Fibroblast of lung (primary cell): ENCODE measurements around the gene RBFOX1.

ENCODE experiments used
- EZH2 ChIP-seq: IDR thresholded peaks from 2 replicates; pipeline ENCODE4 v1.5.1; 2012; ENCODE audit warnings: low read length, control low read depth, mild to moderate bottlenecking; ENCODE audit errors: missing control alignments
- TF ChIP-seq, protein P1 (sequence below), 2 donors: IDR thresholded peaks in 1 of 2; conservative IDR thresholded peaks in 1 of 2; 1 replicate in 1 of 2; 2 replicates in 1 of 2; pipeline ENCODE4 v1.5.1; 2011 to 2012; ENCODE audit warnings: low read length in 2 of 2, control low read depth in 1 of 2, inconsistent platforms in 1 of 2, low read depth in 1 of 2, mild to moderate bottlenecking in 1 of 2

- TF ChIP-seq, protein P1, sequence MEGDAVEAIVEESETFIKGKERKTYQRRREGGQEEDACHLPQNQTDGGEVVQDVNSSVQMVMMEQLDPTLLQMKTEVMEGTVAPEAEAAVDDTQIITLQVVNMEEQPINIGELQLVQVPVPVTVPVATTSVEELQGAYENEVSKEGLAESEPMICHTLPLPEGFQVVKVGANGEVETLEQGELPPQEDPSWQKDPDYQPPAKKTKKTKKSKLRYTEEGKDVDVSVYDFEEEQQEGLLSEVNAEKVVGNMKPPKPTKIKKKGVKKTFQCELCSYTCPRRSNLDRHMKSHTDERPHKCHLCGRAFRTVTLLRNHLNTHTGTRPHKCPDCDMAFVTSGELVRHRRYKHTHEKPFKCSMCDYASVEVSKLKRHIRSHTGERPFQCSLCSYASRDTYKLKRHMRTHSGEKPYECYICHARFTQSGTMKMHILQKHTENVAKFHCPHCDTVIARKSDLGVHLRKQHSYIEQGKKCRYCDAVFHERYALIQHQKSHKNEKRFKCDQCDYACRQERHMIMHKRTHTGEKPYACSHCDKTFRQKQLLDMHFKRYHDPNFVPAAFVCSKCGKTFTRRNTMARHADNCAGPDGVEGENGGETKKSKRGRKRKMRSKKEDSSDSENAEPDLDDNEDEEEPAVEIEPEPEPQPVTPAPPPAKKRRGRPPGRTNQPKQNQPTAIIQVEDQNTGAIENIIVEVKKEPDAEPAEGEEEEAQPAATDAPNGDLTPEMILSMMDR (conservative IDR thresholded peaks at IDR 0.05 in 1 of 2, IDR thresholded peaks at IDR 0.05 in 1 of 2; ENCODE audit: low read depth in 1 of 2, low read length in 2 of 2), result no peak
- TF ChIP-seq EZH2, result no peak
Observed at GRCh38 chr16:7363422-7364417, 31.1 kb downstream of the RBFOX1 start.
